Measurements from ENCODE around the gene GRIP1. TPM values are rescaled to one million over a fixed set of nuclear protein-coding genes. Genes with fewer than 3 reads are reported as not detected.

GRIP1 gene
- total RNA-seq, 1 donor, result 1.7 TPM

GRCh38 chr12:66572845-66573244, 106.0 kb downstream of the GRIP1 start:
- no peak for TF ChIP-seq CTCF (IDR thresholded peaks at IDR 0.05; ENCODE audit: insufficient read depth, low read depth, low read length)
- H3K4me3 ChIP-seq (ENCODE audit: low read depth, low read length), result no peak overlapping the region
- no peak for DNase-seq (ENCODE audit: low read depth)

GRCh38 chr12:66571361-66571915, 107.4 kb downstream of the GRIP1 start:
- no peak for TF ChIP-seq CTCF (IDR thresholded peaks at IDR 0.05; ENCODE audit: insufficient read depth, low read depth, low read length)
- DNase-seq (ENCODE audit: low read depth), result no peak
- H3K4me3 ChIP-seq (ENCODE audit: low read depth, low read length), result no peak overlapping the region

- TF ChIP-seq CTCF (IDR thresholded peaks at IDR 0.05; ENCODE audit: insufficient read depth, low read depth, low read length), result no peak
- H3K4me3 ChIP-seq (ENCODE audit: low read depth, low read length), result no peak overlapping the region
- no peak for DNase-seq (ENCODE audit: low read depth)
These were observed 115.7 kb downstream of the GRIP1 start for GRCh38 chr12:66563220-66563619.

GRCh38 chr12:66555113-66555512, 123.8 kb downstream of the GRIP1 start:
- H3K4me3 ChIP-seq (ENCODE audit: low read depth, low read length), result no peak overlapping the region
- no peak for TF ChIP-seq CTCF (IDR thresholded peaks at IDR 0.05; ENCODE audit: insufficient read depth, low read depth, low read length)
- DNase-seq (ENCODE audit: low read depth), result no peak

- no peak for DNase-seq (ENCODE audit: low read depth)
- no peak for TF ChIP-seq CTCF (IDR thresholded peaks at IDR 0.05; ENCODE audit: insufficient read depth, low read depth, low read length)
- H3K4me3 ChIP-seq (ENCODE audit: low read depth, low read length), result no peak overlapping the region
These were observed 126.2 kb downstream of the GRIP1 start for GRCh38 chr12:66552716-66553115.

- no peak for TF ChIP-seq CTCF (IDR thresholded peaks at IDR 0.05; ENCODE audit: insufficient read depth, low read depth, low read length)
- DNase-seq (ENCODE audit: low read depth), result no peak
- no peak overlapping the region for H3K4me3 ChIP-seq (ENCODE audit: low read depth, low read length)
These were observed 128.2 kb downstream of the GRIP1 start for GRCh38 chr12:66550626-66551025.

GRCh38 chr12:66549050-66549389, 129.9 kb downstream of the GRIP1 start:
- DNase-seq (ENCODE audit: low read depth), result no peak
- no peak overlapping the region for H3K4me3 ChIP-seq (ENCODE audit: low read depth, low read length)
- no peak for TF ChIP-seq CTCF (IDR thresholded peaks at IDR 0.05; ENCODE audit: insufficient read depth, low read depth, low read length)

Data from fibroblast of villous mesenchyme (primary cell).